Smooth muscle cell (in vitro differentiated cells): ENCODE measurements around the gene CAB39. TPM values are rescaled to one million over a fixed set of nuclear protein-coding genes. Genes with fewer than 3 reads are reported as not detected.

Experiments
- DNase-seq: peaks from one replicate; lab custom pipeline; 2025; ENCODE audit not compliant: unreplicated experiment; lab: John Stamatoyannopoulos, UW
- H2AFZ ChIP-seq: fragments of 200-600 bp; sonication (generic); 2 replicates; pipeline ENCODE4 v1.6.0; 2016; ENCODE audit warnings: antibody characterized with exemption, low read depth, mild to moderate bottlenecking
- H3F3A ChIP-seq: fragments of 200-600 bp; sonication (generic); 2 replicates; pipeline ENCODE4 v1.6.0; 2017; ENCODE audit warnings: antibody characterized with exemption, low read depth
- H3K27ac ChIP-seq: fragments of 200-600 bp; sonication (generic); 2 replicates; pipeline ENCODE4 v1.5.1; 2016; ENCODE audit warnings: low read depth, mild to moderate bottlenecking
- H3K27me3 ChIP-seq: fragments of 200-600 bp; sonication (generic); 2 replicates; pipeline ENCODE4 v1.6.1; 2016; ENCODE audit warnings: low read depth, mild to moderate bottlenecking
- H3K36me3 ChIP-seq: fragments of 200-600 bp; sonication (generic); 2 replicates; pipeline ENCODE4 v1.5.1; 2016; ENCODE audit warnings: low read depth
- H3K4me1 ChIP-seq: fragments of 200-600 bp; sonication (generic); 2 replicates; pipeline ENCODE4 v1.5.1; 2016; ENCODE audit warnings: low read depth
- H3K4me2 ChIP-seq: fragments of 200-600 bp; sonication (generic); 2 replicates; pipeline ENCODE4 v1.6.0; 2016; ENCODE audit warnings: mild to moderate bottlenecking
- H3K4me3 ChIP-seq: fragments of 200-600 bp; sonication (generic); 2 replicates; pipeline ENCODE4 v1.5.1; 2016; ENCODE audit warnings: mild to moderate bottlenecking
- H3K79me2 ChIP-seq: fragments of 200-600 bp; sonication (generic); 2 replicates; pipeline ENCODE4 v1.6.0; 2016; ENCODE audit warnings: low read depth, mild to moderate bottlenecking
- H3K9ac ChIP-seq: fragments of 200-600 bp; sonication (generic); 2 replicates; pipeline ENCODE4 v1.6.0; 2016; ENCODE audit warnings: low read depth
- H3K9me3 ChIP-seq: fragments of 200-600 bp; sonication (generic); replicated peaks from 2 replicates; pipeline ENCODE4 v1.5.1; 2016; ENCODE audit warnings: low read depth
- H4K20me1 ChIP-seq: fragments of 200-600 bp; sonication (generic); 2 replicates; pipeline ENCODE4 v1.6.0; 2016; ENCODE audit warnings: low read depth
- WGBS: methylation state at CpG from one replicate; pipeline ENCODE4 v1.1.7; 2016; ENCODE audit warnings: low lambda C conversion rate; 5-methylcytosine and 5-hydroxymethylcytosine counted together
- polyA plus RNA-seq: library from polyadenylated mRNA; unstranded; fragments of >200 nt; fragmentation: Nextera tagmentation; extraction: Ambion mirVana; gene quantifications from 2 replicates; pipeline ENCODE4 v1.2.1, GENCODE V29; 2016
- total RNA-seq: library from RNA; depleted of rRNA; stranded (reverse); fragments of >200 nt; gene quantifications from 2 replicates; pipeline ENCODE4 v1.2.3, GENCODE V29; 2014
- TF ChIP-seq, protein P1 (sequence below): fragments of 200-600 bp; sonication (generic); IDR thresholded peaks from 2 replicates; pipeline ENCODE4 v1.5.1; 2017; ENCODE audit warnings: borderline replicate concordance, mild to moderate bottlenecking, antibody characterized with exemption; ENCODE audit not compliant: insufficient read depth, poor library complexity, severe bottlenecking

CAB39 gene
- total and polyA plus RNA-seq, 2 experiments from 2014 or later, result 21.7 to 62.4 TPM

DNA sequence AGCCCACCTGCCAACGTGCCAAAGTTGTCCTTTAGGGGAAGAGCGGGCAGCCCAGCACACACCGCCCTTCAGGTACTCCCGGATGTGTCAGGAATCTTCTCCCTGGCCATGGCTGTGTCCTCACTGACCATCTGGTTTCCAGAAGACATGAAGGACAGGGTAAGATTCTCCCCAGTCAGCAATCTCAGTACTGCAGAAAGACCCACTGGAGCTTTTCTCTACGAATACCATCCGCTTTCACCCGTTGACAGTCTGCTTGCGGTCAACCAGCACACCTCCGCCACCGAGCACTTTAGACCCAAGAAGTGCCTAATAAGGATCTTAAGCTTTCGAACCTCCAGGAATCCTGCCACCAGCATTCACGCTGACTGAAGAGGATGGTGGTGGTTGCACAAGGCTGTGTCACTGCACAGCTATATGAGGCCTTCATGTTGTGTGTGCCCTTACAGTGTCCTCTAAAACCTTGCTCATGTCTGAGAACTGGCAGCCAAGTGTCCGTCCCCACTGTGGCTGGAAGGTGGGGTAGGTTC lies 109.4 kb downstream of the CAB39 start:
- H3K4me1 ChIP-seq, result no peaks in the 10 kb centered on the region
- H2AFZ ChIP-seq, result no peak overlapping the region
- no peaks in the 10 kb centered on the region for H3K36me3 ChIP-seq
- H3K79me2 ChIP-seq, result no peaks in the 10 kb centered on the region
- whole genome bisulfite sequencing, result 97% methylated on average over 13 of the region's 13 CpGs
- no peak overlapping the region for H3K9ac ChIP-seq
- H3F3A ChIP-seq, result no peaks in the 10 kb centered on the region
- no peak overlapping the region for H3K27ac ChIP-seq
- no peaks in the 10 kb centered on the region for H4K20me1 ChIP-seq
- H3K4me3 ChIP-seq, result no peak overlapping the region
- DNase-seq, result no peak
- TF ChIP-seq, protein P1, sequence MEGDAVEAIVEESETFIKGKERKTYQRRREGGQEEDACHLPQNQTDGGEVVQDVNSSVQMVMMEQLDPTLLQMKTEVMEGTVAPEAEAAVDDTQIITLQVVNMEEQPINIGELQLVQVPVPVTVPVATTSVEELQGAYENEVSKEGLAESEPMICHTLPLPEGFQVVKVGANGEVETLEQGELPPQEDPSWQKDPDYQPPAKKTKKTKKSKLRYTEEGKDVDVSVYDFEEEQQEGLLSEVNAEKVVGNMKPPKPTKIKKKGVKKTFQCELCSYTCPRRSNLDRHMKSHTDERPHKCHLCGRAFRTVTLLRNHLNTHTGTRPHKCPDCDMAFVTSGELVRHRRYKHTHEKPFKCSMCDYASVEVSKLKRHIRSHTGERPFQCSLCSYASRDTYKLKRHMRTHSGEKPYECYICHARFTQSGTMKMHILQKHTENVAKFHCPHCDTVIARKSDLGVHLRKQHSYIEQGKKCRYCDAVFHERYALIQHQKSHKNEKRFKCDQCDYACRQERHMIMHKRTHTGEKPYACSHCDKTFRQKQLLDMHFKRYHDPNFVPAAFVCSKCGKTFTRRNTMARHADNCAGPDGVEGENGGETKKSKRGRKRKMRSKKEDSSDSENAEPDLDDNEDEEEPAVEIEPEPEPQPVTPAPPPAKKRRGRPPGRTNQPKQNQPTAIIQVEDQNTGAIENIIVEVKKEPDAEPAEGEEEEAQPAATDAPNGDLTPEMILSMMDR, result no peak
- no peak overlapping the region for H3K4me2 ChIP-seq
- no peaks in the 10 kb centered on the region for H3K27me3 ChIP-seq
- H3K9me3 ChIP-seq, result no peaks in the 10 kb centered on the region

DNA sequence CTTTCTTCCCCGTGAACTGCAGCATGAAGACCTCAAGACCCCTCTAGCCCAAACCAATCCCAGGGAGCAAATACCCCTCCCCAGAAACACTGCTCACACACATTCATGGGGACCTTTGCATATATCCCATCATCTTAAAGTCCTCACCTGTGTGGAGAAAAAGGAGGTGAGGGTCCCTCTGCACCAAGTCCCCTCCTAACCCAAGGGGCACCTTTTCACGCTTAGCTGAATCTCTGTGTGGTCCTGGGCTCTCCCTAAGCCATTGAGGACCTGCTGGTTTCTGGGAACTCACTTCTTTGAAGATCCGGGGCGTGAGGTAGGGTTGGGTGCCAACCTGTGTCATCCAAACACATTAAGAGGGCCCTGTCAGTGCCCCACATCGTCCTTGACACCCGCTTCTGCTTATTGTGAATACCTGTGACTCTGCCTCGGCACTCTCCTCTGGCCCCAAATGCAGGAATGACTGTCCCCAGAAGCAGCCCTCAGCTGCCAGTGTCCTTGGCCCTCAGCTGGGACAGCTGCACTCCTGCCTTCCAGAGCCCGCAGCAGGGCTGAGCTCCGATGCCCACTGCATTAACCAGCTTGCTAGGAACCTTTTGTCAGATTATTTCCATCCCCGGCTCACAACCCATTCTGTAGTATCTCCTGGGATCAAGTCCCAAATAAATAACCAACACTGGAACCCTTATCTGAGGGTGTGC lies 110.8 kb downstream of the CAB39 start:
- H3K79me2 ChIP-seq, result no peaks in the 10 kb centered on the region
- TF ChIP-seq, protein P1, result no peak

DNA sequence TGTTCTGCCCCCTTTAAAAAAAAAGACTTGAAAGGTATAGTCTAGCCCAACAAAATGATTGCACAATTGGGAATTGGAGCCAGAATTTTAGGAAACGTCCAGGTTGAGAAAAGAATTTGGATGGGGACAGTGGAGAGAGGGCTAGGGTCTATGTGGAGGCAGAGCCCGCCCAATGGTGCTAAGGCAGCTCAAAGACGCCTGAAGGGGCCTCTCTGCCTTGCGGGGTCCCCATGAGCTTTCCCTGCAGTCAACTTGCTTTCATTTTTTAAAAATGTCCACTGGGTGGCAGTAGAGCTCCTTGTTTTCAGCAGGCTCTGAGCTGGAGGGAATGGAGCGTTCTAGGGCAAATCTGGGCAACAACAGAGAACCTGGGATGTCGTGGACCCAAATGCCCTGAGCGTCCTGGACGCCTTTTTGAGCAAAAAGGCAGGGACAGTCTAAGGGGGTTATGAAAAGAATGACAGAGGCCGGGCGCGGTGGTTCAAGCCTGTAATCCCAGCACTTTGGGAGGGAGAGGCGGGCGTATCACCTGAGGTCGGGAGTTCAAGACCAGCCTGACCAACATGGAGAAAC lies 111.8 kb downstream of the CAB39 start:
- Histone ChIP-seq H3K27me3 (no peaks in the 10 kb centered on the region), H3K4me1 (no peaks in the 10 kb centered on the region), H3K27ac (no peak overlapping the region), H2AFZ (no peak overlapping the region), H3K36me3 (no peaks in the 10 kb centered on the region), H4K20me1 (no peaks in the 10 kb centered on the region), H3K9ac (no peak overlapping the region), H3K79me2 (no peaks in the 10 kb centered on the region), H3K4me2 (peak overlapping the region; percentile 84), H3F3A (no peaks in the 10 kb centered on the region), H3K4me3 (peak overlapping the region; percentile 36), H3K9me3 (no peaks in the 10 kb centered on the region)
- DNase-seq, result no peak
- TF ChIP-seq, protein P1, result peak; percentile 74
- 25% methylated on average over 14 of the region's 14 CpGs for WGBS

More for the DNA sequence above, 110.8 kb downstream of the CAB39 start:
- no peaks in the 10 kb centered on the region for H3K9me3 ChIP-seq
- H3K4me3 ChIP-seq, result no peak overlapping the region
- H3F3A ChIP-seq, result no peaks in the 10 kb centered on the region
- H3K4me2 ChIP-seq, result no peak overlapping the region
- no peak overlapping the region for H3K9ac ChIP-seq
- H3K4me1 ChIP-seq, result no peaks in the 10 kb centered on the region
- WGBS, result 87% methylated on average over 10 of the region's 10 CpGs
- H3K36me3 ChIP-seq, result no peaks in the 10 kb centered on the region
- no peak overlapping the region for H3K27ac ChIP-seq
- H2AFZ ChIP-seq, result no peak overlapping the region
- H4K20me1 ChIP-seq, result no peaks in the 10 kb centered on the region
- no peak for DNase-seq
- H3K27me3 ChIP-seq, result no peaks in the 10 kb centered on the region
